Activated CD8-positive, alpha-beta memory T cell treated with anti-CD3 and anti-CD28 coated beads for 1 hour (primary cell): Measurements from ENCODE around the gene ST6GALNAC3.

Experiments
- DNase-seq, 2 donors: peaks; one replicate each; pipeline ENCODE4 v3.0.0-alpha.2; 2020; ENCODE audit warnings: low read depth in 1 of 2; ENCODE audit errors: extremely low read depth in 1 of 2

ST6GALNAC3 gene

DNA sequence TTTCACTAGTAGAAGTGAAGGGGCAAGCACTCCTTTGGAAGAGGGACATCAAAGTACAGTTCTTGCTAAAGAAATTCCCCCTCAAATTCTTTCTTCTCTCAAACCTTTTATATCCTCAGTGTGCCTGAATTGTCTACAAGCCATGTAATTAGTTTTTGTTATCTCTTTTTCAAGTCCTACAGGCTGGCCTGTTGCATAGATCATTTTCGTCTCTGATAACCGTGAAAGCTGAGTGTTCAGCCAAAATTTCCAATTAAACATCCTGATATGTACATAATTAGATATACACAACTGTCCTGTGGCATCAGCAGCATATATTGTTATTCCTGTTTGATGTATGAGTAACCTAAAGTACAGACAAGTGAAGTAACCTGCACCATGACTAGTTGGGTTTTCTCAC lies 417.2 kb downstream of the ST6GALNAC3 start:
- no peak for DNase-seq

DNA sequence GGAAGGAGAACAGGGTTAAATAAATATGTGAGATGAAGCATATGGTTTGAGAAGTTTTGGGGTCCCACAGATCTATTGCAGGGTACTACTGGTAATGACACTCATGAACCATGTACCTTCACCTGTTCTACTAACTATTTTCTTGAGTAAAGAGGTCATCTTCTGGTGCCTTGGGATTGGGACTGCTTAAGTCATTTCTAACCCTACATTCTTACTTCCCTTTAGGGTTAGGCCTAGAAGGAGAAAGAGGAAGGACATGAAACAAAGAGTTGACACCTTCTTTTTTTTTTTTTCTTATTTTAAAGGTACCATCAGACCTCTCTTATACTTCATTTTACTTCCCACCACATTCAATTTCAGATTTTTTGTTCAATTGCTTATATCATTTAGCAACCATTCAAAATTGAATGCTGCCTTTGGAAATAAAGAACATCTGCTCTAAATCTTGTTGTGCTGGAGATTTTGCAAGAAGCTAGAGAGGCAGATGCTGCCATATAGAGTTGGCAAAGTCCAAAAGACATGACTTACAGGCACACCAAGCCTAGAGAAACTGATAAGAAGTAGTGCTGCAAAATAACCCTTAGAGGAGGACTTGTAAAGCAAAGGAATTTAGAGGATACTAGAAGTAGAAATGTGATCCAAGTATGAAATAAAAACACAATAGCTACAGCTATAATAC lies 418.3 kb downstream of the ST6GALNAC3 start:
- DNase-seq = no peak

DNA sequence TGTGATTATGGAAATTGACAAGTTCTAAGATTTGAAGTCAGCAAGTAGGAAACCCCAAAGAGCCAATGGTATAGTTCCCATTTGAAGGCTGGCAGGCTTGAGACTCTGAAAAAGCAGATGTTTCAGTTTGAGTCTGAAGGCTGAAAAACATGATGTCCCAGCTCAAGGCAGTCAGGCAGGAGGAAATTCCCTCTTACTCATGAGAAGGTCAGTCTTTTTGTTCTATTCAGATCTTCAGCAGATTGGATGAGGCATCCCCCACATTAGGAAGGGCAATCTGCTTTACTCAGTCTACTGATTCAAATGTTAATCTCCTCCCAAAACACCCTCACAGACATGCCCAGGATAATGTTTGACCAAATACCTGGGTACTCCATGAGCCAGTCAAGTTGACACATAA lies 420.3 kb downstream of the ST6GALNAC3 start:
- no peak for DNase-seq

DNA sequence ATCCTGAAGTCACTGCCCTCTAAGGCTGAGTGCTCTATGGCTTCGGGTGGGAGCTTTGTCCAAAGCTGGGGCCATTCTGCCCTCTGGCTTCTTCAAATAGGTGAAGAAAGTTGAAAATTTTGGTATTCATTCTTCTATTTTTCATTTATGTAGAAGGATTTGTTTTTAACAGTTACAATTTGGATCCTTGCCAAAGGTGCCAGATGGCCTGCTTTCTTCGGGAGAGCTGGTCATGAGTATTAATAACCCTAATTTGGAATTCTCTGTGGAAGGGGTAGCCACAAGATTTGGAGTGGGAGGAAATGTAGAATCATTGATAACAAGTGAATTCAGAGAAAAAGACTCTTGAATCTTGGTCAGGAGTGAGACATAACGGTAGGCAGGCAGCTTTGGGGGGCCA lies 422.3 kb downstream of the ST6GALNAC3 start:
- no peak for DNase-seq

DNA sequence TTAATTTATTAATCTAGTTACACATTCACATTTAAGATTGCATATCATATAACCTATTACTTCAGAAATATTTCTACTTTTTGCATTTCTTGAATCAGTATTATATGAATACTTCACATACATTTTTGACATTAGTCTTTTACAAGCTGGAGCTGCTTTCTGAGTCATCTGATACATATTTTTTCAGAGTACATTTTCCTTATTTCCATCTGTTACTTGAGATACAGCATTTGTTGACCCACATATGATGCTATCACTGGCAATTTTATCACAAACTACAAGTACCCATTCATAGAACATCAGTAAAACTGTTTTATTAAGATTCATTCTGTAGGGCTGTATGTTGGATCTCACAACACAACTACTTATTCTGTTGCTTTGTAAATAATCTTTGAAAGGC lies 425.6 kb downstream of the ST6GALNAC3 start:
- no peak for DNase-seq

DNA sequence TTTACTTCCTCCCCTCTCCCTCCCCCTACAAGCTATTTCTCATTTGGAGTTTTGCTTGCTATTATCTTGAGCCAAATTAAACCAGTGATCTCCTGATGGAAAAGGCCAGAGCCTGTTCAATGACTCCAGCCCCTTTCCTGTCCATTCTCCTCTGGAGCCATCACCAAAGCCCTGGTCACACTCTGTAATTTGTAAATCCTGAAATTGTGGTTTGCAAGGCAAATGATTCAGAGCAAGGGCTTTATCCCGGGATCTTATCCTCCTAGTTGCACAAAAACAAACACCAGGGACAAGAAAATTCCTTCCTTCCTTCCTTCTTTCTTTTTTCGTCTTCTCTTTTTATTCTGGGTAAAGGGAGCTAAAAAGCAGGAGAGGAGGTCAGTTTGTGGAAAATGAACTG lies 426.6 kb downstream of the ST6GALNAC3 start:
- no peak for DNase-seq

DNA sequence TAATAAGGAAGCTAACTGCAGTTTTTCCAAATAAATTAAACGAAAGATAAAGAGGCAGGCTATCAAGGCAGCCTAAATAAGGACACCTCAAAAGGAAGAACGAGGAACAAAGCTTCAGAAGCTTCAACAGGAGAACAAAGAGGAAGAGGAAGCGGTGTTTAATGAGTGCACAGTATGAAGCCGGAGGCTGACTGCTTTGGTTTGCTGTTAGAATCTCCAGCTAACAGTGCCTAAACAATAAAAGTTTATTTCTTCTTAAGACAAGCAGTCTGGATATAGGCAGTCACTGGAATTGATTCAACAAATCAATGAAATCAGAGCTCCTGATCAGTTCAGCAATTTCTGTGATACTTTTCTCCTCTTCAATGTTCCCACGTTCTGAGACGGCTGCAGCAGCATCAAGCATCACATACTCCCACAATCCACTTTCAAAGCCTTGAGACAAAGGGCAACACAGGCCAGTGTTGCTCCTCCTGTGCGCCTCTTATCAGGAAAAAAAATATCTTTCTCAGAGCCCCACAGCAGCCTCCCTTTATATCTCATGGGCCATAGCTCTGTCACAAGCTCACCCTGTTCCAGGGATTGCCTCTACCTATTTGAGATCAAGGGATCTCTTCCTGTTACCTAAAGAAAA lies 427.2 kb downstream of the ST6GALNAC3 start:
- DNase-seq = no peak

DNA sequence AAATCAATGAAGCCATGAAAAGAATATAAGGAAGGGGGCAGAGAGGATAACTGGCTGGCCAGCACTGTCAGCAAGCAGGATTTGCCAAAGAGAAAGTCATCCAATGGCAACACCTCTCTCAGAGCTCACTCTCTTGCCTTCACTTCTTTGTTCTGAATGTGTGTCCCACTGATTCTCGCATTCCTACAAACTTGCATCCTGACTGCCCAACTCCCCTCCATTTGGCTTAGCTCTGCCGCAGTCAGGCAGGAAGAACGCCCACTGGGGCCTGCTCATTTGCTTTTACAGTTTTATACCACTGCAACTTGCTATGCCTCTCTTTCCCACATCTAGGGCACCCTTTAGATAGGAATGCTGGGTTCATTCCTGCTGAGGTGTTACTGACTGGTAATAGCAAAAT lies 428.6 kb downstream of the ST6GALNAC3 start:
- DNase-seq = no peak

DNA sequence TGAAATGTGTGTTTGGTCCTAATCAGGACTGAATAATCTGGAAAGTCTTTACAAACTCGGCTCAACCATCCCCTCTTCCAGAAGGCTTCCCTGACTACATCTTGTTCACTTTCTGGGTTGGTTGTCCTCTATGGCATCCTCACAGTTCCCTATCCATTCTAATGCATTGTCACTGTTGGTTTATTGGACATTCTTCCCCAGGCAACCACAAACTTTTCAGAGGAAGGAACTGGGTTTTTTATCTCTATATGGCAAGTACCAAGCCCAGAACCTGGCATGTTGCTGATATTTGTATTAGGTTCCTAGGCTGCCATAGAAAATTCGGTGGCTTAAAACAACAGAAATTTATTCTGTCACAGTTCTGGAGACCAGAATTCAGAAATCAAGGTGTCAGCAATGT lies 429.2 kb downstream of the ST6GALNAC3 start:
- no peak for DNase-seq

DNA sequence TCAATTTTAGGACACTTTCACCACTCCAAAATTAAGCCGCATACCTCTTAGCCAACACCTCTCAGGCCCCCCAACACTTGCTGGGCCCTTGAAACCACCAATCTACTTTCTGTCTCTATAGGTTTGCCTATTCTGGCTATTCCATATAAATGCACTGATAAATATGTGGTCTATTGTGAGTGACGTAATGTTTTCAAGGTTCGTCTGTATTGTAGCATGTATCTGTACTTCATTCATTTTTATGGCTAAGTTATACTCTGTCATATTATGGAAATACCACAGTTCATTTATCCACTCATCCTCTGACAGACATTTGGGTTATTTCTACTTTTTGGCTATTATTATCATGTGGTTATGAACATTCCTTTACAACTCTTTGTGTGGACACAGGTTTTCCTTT lies 432.8 kb downstream of the ST6GALNAC3 start:
- DNase-seq = no peak

DNA sequence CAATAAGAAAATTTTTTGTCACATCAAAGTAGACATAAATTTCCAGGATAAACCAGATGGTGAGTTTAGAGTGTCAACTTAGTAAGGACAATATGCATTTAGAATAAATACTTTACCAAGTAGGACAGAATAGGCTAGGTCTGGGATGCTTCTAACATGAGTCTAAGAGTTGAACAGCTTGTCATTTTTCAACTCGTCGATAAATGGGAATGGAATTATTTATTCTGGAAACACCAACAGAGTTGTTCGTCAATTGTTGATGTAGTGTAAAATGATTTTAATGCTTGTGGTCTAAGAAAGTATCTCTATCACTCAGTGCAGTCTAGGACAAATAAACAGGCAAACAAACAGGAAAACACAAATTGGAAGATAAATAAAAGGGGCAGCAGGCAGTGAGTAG lies 434.3 kb downstream of the ST6GALNAC3 start:
- no peak for DNase-seq

DNA sequence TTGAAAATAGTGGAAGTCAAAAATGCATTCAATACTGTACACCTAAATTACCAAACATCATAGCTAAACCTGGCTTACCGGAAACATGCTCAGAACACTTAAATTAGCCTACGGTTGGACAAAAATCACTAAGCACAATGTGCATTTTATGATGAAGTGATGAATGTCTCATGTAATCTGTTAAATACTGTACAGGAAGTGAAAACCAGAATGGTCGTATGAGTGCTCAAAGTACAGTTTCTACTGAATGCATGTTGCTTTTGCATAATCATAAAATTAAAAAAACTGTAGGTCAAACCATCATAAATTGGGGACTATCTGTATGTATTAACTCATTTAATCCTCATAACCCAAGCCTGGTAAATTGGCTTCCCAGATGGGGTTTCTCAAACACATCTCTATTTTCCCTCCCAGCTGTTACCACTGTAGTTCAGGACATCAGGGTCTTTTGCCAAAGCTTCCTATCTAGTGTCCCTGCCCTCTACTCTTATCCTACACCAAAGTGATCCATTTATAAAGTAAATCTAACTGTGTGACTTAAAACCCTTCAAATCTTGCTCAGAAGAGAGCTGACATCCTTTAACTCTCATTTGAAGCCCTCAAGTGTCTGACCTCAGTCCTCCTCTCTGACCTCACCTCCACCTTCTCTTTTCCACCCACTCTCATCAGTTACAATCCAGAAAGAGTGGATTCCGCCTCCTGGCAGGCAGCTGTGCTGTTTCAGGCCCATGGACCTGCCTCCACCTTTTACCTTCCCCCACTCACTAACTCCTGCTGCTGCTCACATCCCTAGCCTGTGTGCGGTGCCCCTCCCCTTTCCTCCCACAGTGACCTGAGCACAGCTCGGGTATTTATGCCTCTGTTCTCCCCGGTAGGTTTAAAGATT lies 436.4 kb downstream of the ST6GALNAC3 start:
- DNase-seq = no peak

DNA sequence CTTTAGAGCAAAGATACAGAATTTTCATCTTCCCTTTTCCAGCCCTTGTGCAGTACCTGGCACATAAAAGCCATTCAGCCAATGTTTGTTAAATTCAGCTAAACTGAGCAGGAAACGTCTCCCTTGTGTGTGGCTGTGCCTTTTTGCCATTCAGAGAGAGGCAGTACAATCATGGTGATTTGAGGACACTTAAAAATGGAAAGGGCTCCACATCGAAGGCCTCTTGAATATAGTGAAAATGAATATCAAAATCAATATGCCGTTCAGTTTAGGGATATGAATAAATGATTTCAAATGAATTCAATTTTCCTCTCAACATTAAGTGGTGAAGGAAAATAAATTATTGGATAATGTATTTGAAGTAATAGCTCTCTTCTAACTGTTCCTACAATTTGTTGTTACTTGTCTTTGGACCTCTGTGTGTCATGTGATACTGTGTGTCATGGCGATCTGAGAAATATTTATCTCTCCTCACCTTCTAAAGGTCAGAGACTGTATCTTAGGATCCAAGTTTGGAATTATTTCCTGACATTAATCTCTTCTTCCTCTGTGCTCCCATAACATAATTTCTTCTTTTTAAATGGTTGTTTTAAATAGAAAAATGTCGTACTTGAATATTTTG lies 437.1 kb downstream of the ST6GALNAC3 start:
- DNase-seq = no peak

DNA sequence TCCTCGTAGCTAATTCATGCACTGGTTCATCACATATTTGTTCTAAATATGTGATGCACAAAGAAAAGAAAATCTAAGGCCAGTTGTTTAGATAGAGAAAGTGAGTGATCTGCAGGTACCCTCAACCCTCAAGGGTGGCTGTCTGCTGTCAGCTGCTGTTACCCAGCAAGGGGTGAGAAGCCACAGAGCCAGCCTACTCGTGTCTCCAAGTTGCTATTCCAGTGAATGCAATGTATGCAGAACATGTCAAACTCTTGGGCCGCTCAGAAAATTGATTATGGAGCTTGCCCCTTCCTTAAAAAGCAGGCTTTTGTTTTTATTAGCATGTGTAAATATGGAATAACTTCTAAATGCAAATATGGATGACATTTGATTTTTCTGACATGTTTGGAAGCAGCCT lies 456.4 kb downstream of the ST6GALNAC3 start:
- no peak for DNase-seq

DNA sequence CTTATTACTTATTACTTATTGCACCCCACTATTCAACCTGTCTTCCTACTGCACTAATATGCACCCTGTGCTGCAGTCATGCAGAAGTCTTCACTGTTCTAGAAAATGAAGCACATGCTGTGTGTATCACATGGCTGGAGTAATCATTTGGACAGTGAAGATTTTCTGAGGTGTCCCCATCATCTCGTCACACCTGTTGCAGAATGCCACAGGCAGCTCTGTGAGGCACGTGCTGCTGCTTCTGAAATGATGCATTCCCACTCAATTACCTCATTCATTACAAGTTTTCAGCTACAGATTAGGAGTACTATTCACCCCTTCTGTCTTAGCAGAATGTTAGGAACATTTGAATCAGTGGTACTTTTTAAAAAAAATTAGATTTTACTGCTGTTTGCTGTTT lies 467.1 kb downstream of the ST6GALNAC3 start:
- no peak for DNase-seq

DNA sequence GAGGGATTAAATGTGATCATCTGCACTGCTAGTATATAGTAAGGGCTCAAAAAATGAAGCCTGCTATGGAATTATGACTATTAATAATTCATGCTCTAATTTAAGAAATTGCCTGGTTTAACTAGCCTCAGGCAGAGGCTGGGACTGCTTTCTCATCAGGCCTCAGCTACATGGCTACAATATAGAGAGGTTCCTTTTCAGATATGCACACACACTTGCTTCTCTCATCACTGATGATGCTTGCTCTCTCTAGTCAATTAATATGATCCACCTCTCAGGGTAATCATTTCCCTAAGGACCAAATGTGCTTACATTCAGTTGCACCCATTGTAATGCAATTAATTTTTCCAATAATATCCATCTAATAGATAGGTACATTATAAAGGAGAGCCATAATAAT lies 467.8 kb downstream of the ST6GALNAC3 start:
- no peak for DNase-seq

DNA sequence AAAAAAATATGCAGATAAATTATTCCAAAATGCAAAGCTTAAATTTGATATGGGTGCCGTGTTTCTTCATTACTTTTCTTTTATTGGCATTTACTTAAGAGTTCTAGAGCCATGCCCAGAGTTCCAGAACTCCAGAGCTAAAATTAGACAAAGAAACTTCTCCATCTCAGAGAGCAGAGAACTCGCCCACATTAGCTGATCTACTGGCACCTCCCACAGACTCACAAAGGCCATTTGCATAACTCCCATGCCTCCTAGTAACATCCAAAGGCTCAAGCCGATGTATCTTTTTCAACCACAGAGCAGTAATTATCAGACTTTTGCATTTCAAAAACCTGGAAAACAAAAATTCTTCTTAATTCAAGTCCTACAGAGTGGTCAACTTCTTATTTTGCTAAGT lies 468.9 kb downstream of the ST6GALNAC3 start:
- no peak for DNase-seq

DNA sequence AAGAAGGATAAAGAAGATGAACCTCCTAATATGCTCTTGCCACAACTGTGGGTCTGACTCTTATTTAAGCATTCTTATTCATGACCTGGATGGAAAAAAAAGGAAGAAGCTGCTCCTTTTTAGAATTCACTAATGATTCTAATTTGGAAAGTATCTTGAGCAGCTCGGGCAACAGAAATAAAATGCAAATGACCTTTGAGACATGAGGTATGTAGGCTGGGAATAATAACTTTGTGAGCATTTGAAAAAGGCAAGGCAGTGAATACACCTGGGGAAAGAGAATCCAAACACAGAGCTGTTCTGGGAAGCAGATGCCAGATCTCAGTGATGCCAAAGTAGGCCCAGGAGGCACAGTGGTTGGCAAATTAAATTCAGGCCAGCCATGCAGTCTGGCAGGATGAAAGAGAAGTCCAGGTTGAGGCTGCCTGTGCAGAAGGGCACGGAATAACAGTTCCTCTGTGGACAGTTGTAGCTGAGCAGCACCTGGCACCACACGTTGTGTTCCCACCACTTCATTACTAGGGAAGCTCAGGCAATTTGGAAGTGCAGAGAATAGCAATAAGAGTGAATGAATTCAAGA lies 471.9 kb downstream of the ST6GALNAC3 start:
- no peak for DNase-seq

DNA sequence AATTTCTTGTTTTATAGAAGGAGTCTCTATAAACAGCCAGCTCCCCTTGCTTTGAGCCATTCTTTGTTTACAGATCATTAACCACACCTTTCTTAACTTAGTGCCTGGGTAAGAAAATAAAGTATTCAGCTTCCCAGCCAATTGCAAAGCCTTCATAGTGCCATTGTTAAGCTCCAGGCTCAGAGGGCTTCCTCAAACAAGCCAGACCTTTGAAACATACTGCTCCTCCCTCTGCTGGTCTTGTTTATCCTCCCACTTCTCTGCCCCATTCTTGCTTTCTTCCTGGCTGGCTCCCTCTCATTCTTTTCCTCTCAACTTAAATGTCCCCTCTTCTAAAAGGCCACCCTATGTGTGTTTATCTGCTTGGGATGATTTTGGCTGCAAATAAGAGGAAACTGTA lies 473.4 kb downstream of the ST6GALNAC3 start:
- DNase-seq = no peak

DNA sequence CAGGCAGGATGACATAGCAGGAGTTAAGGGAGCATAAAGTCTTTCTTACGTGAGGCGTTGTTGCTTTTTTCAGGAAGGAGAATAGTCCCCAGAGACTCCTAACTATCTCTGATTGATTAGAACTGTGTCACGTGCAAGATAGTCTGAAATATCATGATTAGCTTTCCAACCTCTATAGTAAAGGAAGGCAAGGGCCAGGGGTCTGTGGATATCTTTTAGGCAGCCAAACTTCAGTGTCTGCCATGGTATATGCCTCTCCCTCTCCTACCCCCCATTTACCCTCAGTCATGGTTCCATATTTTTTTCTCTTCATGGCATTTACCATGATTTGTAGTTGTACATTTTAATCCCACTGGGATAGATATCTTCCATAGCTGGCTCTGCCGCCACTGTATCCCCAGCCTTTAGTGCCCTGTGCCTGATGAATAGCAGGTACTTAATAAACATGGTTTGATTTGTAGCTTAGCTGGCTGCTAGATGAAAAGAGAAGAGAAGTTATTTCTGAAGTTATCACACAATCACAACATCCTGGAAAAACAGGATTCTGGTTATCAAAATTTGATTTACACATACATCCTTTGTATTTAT lies 474.1 kb downstream of the ST6GALNAC3 start:
- no peak for DNase-seq

DNA sequence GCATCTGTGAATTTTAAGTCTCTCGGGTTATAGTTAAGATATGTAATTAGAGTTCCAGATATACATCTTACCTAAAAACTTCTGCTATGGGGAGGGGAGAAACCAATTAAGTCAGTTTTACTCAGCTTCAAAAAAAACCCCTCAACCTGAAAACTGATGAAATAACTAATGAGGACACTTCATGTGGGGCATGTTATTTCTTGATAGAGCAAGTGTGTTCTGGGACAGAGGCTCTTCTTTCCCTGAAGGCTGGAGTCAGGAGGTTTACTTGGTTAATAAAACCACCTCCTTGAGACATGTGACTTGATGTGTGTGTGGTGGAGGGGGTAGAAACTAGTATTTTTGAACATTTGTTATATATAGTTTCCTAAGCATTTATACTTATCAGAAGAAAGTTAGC lies 479.7 kb downstream of the ST6GALNAC3 start:
- DNase-seq = no peak
